Measurements from ENCODE around the gene ZNF628. TPM values are rescaled to one million over a fixed set of nuclear protein-coding genes. Genes with fewer than 3 reads are reported as not detected.

ZNF628 gene
- total RNA-seq, 1 donor from 2014 or later = 19.0 TPM

DNA sequence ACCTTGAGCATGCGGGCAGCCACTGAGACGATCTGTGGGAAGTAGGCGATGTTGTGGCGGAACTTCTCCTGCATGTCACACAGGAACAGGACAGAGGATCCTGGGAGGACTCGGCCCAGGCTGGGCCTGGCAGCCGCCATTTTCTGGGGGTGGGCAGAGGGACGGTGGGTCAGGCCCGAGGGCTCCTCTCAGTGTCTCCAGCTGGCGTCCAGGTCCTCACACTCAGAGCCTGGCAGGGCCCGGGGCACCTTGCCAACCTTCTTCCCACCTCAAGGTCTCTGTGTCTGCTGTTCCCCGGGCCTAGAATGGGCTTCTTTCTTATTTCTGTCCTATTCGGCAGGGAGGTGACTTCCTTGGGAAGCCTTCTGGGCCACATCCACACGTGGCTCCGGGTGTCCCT, 20.1 kb upstream of the ZNF628 start:
- TF ChIP-seq, protein P1, sequence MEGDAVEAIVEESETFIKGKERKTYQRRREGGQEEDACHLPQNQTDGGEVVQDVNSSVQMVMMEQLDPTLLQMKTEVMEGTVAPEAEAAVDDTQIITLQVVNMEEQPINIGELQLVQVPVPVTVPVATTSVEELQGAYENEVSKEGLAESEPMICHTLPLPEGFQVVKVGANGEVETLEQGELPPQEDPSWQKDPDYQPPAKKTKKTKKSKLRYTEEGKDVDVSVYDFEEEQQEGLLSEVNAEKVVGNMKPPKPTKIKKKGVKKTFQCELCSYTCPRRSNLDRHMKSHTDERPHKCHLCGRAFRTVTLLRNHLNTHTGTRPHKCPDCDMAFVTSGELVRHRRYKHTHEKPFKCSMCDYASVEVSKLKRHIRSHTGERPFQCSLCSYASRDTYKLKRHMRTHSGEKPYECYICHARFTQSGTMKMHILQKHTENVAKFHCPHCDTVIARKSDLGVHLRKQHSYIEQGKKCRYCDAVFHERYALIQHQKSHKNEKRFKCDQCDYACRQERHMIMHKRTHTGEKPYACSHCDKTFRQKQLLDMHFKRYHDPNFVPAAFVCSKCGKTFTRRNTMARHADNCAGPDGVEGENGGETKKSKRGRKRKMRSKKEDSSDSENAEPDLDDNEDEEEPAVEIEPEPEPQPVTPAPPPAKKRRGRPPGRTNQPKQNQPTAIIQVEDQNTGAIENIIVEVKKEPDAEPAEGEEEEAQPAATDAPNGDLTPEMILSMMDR (IDR thresholded peaks at IDR 0.05; ENCODE audit: unreplicated experiment) = no peak
- Mint-ChIP-seq H3K9me3 (no peaks in the 10 kb centered on the region), H3K27me3 (ENCODE audit: low read depth) (peaks cover 23% of the 10 kb centered on the region), H3K36me3 (peaks cover 3% of the 10 kb centered on the region), H3K27ac (no peak overlapping the region), H3K4me1 (peaks cover 25% of the 10 kb centered on the region), H3K4me3 (no peak overlapping the region)
- no peak for DNase-seq (ENCODE audit: low spot score in 2 of 2, unreplicated experiment in 2 of 2)

DNA sequence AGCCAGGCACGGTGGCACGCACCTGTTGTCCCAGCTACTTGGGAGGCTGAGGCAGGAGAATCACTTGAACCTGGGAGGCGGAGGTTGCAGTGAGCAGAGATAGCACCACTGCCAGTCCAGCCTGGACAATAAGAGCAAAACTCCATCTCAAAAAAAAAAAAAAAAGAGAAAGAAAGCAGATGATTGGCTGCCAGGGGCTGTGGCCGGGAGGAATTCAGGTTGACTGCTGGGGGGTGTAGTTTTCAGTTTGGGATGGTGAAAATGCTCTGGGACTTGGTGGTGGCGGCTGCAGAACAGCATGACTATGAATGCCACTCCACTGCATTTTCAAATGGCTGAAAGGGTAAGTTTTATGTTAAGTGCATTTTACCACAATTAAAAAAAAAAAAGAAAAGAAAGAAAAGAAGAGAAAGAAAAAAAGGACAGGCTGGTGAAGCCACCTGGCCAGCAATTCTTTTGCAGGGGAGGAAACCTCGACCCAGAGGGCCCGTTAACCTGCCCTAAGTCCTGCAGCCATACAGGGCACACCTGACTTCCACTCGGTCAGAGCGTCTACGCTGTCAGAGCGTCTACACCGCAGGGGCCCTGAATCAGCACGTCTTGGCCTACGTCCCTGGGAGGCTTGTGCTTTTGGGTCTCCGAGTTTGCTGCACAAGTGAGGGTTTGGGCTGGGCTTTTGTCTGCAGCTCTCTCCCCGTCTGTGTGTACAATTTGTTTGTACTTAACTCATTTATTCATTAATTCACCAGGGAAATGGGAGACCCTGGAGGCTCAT, 18.5 kb upstream of the ZNF628 start:
- H3K4me3 Mint-ChIP-seq = no peak overlapping the region
- peaks cover 29% of the 10 kb centered on the region for H3K4me1 Mint-ChIP-seq
- H3K9me3 Mint-ChIP-seq = no peaks in the 10 kb centered on the region
- DNase-seq (ENCODE audit: low spot score in 2 of 2, unreplicated experiment in 2 of 2) = no peak
- TF ChIP-seq, protein P1 (IDR thresholded peaks at IDR 0.05; ENCODE audit: unreplicated experiment) = no peak
- H3K36me3 Mint-ChIP-seq = peaks cover 3% of the 10 kb centered on the region
- no peak overlapping the region for H3K27ac Mint-ChIP-seq
- peaks cover 20% of the 10 kb centered on the region for H3K27me3 Mint-ChIP-seq (ENCODE audit: low read depth)

DNA sequence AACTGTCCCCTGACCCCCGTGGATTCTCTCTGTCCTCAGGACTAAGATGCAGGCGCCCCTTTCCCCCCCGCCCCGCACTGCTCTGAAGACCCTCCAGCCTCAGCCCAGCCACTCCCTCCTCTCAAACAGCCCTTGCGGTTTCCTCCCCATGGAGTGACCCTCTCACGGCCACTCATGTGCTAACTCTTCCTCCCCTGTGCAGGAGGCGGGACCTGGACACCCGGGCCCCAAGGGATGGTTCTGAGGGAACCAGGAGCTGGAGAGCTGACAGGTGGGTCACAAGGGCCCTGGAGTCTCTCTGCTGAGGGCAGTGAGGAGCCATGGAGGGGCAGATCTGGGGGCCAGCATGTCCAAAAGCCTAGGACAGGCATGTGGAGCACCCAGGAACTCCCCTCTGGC, 16.9 kb upstream of the ZNF628 start:
- Mint-ChIP-seq H3K9me3 (no peaks in the 10 kb centered on the region), H3K36me3 (peaks cover 3% of the 10 kb centered on the region), H3K27ac (peak overlapping the region; percentile 91), H3K27me3 (ENCODE audit: low read depth) (peaks cover 21% of the 10 kb centered on the region), H3K4me1 (peaks cover 26% of the 10 kb centered on the region), H3K4me3 (peak overlapping the region; percentile 79)
- TF ChIP-seq, protein P1 (IDR thresholded peaks at IDR 0.05; ENCODE audit: unreplicated experiment) = no peak
- no peak for DNase-seq (ENCODE audit: low spot score in 2 of 2, unreplicated experiment in 2 of 2)

DNA sequence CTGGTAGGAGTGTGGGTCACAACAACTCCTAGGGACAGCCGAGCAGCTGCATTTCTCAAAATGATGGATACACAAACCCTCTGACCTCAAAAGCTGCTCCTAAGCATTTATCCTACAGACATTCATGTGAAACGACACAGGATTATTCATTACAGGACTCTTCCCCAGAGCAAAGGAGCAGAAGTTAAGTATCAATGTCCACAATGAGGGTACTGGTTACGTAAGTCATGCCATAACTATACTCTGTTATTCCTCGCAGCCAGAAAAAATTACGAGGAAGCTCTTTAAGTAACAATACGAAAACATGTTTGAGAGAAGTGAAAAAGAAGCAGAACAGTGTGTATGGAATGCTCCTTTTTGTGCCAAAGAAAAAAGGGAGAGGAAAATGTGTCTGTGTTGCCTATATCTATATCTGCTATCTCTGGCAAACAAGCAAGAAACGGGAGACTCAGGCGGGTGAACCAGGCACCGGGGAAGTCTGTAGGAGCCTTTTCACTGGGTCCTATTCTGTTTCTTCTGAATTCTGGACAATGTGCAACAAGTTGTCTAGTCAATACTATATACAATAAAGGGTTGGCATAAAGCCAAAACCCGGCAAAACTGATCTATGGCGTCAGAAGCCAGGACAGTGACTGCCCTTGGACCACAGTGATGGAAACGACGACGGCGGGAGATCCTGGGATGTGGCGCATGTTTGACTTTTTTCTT, 16.3 kb upstream of the ZNF628 start:
- Mint-ChIP-seq H3K4me3 (peak overlapping the region; percentile 79), H3K27me3 (ENCODE audit: low read depth) (peaks cover 25% of the 10 kb centered on the region), H3K36me3 (no peaks in the 10 kb centered on the region), H3K27ac (peak overlapping the region; percentile 91), H3K9me3 (no peaks in the 10 kb centered on the region), H3K4me1 (peaks cover 26% of the 10 kb centered on the region)
- no peak for DNase-seq (ENCODE audit: low spot score in 2 of 2, unreplicated experiment in 2 of 2)
- TF ChIP-seq, protein P1 (IDR thresholded peaks at IDR 0.05; ENCODE audit: unreplicated experiment) = no peak

DNA sequence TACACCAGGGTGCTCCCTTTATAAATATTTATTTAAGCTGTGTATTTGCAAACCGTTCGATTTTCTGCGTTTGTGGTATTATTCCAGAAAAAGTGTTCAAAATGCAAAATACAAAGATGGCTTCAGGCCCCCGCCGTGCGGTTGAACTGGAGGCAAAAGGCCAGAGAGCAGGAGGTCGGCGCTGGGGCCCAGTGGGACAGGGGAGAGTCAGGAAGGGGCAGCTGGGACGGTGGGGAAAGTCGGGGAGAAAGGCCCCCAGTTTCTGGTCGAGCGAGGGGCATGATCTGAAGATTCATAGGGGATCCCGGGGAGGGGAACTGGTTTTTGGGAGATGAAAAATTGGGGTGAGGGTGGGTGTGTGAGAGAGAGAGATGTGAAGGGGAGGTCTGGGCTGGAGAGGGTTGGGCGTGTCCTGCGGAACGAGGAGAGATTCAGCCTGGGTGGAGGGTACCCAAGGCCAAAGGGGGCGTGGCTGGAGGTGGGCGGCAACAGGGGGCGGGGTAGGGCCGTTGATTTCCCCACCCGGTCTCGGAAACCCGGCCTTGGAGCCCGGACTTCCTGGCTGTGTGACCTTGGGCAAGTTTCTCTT, 15.7 kb upstream of the ZNF628 start:
- peak overlapping the region; percentile 91 for H3K27ac Mint-ChIP-seq
- TF ChIP-seq, protein P1 (IDR thresholded peaks at IDR 0.05; ENCODE audit: unreplicated experiment) = no peak
- no peaks in the 10 kb centered on the region for H3K36me3 Mint-ChIP-seq
- no peaks in the 10 kb centered on the region for H3K9me3 Mint-ChIP-seq
- H3K4me3 Mint-ChIP-seq = peak overlapping the region; percentile 79
- DNase-seq (ENCODE audit: low spot score in 2 of 2, unreplicated experiment in 2 of 2) = no peak
- peaks cover 26% of the 10 kb centered on the region for H3K4me1 Mint-ChIP-seq
- H3K27me3 Mint-ChIP-seq (ENCODE audit: low read depth) = peaks cover 32% of the 10 kb centered on the region
